Suprapubic skin (tissue), 4 donors: ENCODE data around the gene MAP3K20. TPM values are rescaled to one million over a fixed set of nuclear protein-coding genes. Genes with fewer than 3 reads are reported as not detected.

Experiments
- DNase-seq, 2 donors: peaks; one replicate each; pipeline ENCODE4 v3.0.0-alpha.2; 2019; ENCODE audit warnings: low spot score in 2 of 2
- H3K27ac ChIP-seq: fragments of 200-600 bp; sonication (generic); one replicate; pipeline ENCODE4 v1.5.1; 2019
- H3K27me3 ChIP-seq: fragments of 200-600 bp; sonication (generic); one replicate; pipeline ENCODE4 v1.5.1; 2019
- H3K36me3 ChIP-seq: fragments of 200-600 bp; sonication (generic); one replicate; pipeline ENCODE4 v1.5.1; 2019
- H3K4me1 ChIP-seq: fragments of 200-600 bp; sonication (generic); one replicate; pipeline ENCODE4 v1.5.1; 2019
- H3K4me3 ChIP-seq: fragments of 200-600 bp; sonication (generic); one replicate; pipeline ENCODE4 v1.5.1; 2019; ENCODE audit warnings: mild to moderate bottlenecking
- H3K9me3 ChIP-seq: fragments of 200-600 bp; sonication (generic); one replicate; pipeline ENCODE4 v1.5.1; 2019
- EP300 ChIP-seq: sonication (generic); formaldehyde crosslinking; IDR thresholded peaks from one replicate; pipeline ENCODE4 v1.6.1; 2017; ENCODE audit warnings: antibody characterized with exemption
- POLR2A ChIP-seq, 2 donors: fragments of 450-650 bp; IDR thresholded peaks; one replicate each; pipeline ENCODE4 v1.6.1; 2017; ENCODE audit warnings: antibody characterized with exemption in 2 of 2, mild to moderate bottlenecking in 2 of 2, moderate library complexity in 2 of 2
- POLR2AphosphoS5 ChIP-seq, 3 donors: sonication (generic); formaldehyde crosslinking; IDR thresholded peaks; one replicate each; pipeline ENCODE4 v1.6.1; 2017; ENCODE audit warnings: antibody characterized with exemption in 3 of 3
- WGBS: methylation state at CpG from one replicate; pipeline ENCODE4 v1.1.5; 2018; 5-methylcytosine and 5-hydroxymethylcytosine counted together
- total RNA-seq, 4 donors: library from RNA; depleted of rRNA; stranded (reverse); fragments of >200 nt; gene quantifications; one replicate each; pipeline ENCODE4 v1.1.0, GENCODE V29; 2016
- TF ChIP-seq, protein P1 (sequence below), 2 donors: fragments of 200-600 bp in 1 of 2; fragments of 450-650 bp in 1 of 2; sonication (generic) in 1 of 2; IDR thresholded peaks; one replicate each; pipeline ENCODE4 v1.5.1; 2016 to 2019; ENCODE audit warnings: antibody characterized with exemption in 2 of 2, mild to moderate bottlenecking in 1 of 2, moderate library complexity in 1 of 2

Gene MAP3K20
- total RNA-seq, 4 donors from 2014 or later, result 26.2 to 40.3 (median 33.6) TPM

DNA sequence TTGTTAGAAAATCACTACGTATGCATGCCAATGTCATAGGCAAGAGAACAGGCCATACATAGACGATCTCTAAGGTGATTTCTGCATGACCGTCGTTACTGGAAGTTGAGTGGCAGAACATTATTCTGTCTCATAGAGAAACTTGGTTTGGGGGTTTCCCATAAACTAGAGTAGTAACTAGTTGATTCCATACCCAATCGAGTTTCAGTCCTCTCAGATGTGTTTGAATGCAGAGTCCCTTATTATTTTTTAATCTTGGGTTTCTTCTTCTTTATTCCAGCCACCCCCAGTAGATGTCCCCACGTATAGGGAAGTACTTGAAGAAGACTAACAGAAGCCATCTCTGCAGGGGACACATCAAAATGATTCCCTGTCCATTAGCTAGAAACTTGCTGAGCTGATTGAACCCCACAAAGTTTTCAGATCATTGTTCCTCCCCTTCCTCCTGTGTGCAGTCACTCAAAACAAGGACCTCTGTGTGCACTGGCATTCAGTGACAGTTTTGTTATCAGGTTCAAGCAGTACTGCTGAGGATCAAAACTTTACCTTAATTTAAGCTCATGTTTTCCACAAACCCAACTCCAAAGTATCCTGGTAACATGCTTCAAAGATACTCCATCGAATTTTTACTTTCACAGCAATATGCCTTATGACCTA is 210.6 kb downstream of the MAP3K20 start:
- H3K4me1 ChIP-seq, result peaks cover 13% of the 10 kb centered on the region
- no peak overlapping the region for H3K27ac ChIP-seq
- H3K36me3 ChIP-seq, result no peaks in the 10 kb centered on the region
- TF ChIP-seq EP300, result no peak
- TF ChIP-seq POLR2AphosphoS5 (IDR thresholded peaks at IDR 0.05), result no peak
- TF ChIP-seq, protein P1, sequence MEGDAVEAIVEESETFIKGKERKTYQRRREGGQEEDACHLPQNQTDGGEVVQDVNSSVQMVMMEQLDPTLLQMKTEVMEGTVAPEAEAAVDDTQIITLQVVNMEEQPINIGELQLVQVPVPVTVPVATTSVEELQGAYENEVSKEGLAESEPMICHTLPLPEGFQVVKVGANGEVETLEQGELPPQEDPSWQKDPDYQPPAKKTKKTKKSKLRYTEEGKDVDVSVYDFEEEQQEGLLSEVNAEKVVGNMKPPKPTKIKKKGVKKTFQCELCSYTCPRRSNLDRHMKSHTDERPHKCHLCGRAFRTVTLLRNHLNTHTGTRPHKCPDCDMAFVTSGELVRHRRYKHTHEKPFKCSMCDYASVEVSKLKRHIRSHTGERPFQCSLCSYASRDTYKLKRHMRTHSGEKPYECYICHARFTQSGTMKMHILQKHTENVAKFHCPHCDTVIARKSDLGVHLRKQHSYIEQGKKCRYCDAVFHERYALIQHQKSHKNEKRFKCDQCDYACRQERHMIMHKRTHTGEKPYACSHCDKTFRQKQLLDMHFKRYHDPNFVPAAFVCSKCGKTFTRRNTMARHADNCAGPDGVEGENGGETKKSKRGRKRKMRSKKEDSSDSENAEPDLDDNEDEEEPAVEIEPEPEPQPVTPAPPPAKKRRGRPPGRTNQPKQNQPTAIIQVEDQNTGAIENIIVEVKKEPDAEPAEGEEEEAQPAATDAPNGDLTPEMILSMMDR (IDR thresholded peaks at IDR 0.05), result no peak
- no peak for TF ChIP-seq POLR2A (IDR thresholded peaks at IDR 0.05)
- H3K27me3 ChIP-seq, result no peaks in the 10 kb centered on the region
- WGBS, result 69% methylated on average over 7 of the region's 7 CpGs
- DNase-seq, result no peak
- no peaks in the 10 kb centered on the region for H3K9me3 ChIP-seq
- H3K4me3 ChIP-seq, result no peak overlapping the region

DNA sequence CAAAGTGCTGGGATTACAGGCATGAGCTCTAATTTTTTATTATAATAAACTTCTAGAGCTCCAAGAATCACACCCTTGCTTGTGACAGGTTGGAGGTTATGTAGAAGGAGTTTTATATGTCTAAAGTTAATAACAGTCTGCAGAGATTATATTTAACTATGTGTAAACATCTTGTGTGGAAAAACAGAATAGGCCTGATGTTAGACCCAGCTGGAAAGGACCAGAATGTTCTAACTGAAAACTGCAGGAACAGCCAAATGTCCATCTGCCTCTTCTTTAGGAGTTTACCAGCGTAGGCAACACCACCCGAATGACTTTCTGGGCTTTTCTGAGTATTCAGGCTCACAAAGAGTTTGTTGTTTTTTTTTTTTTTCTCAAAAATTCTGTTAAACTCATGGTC is 211.9 kb downstream of the MAP3K20 start:
- TF ChIP-seq, protein P1 (IDR thresholded peaks at IDR 0.05), result no peak
- TF ChIP-seq POLR2A (IDR thresholded peaks at IDR 0.05), result no peak
- no peak for TF ChIP-seq EP300
- TF ChIP-seq POLR2AphosphoS5 (IDR thresholded peaks at IDR 0.05), result no peak
- WGBS, result 87% methylated on average over 2 of the region's 2 CpGs

DNA sequence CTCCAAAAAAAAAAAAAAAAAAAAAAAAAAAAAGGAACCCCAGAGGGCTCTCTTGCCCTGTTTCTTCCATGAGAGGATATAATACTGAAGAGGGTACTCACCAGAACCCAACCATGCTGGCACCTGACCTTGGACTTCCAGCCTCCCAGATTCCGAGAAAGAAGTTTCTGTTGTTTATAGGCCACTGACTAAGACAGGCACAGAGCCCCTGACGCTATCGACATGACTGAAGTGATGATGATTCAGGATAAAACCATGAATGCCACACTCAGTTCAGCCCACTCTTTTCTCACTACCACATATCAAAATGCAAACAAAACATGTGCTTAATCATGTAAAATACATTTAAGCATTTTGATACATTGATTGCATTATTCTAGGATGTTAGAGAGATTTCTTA is 212.9 kb downstream of the MAP3K20 start:
- Histone ChIP-seq H3K9me3 (no peaks in the 10 kb centered on the region), H3K4me3 (no peak overlapping the region), H3K36me3 (no peaks in the 10 kb centered on the region), H3K27me3 (no peaks in the 10 kb centered on the region), H3K27ac (no peak overlapping the region), H3K4me1 (peaks cover 3% of the 10 kb centered on the region)
- 81% methylated on average over 3 of the region's 3 CpGs for WGBS
- no peak for TF ChIP-seq POLR2A (IDR thresholded peaks at IDR 0.05)
- TF ChIP-seq POLR2AphosphoS5 (IDR thresholded peaks at IDR 0.05), result no peak
- TF ChIP-seq, protein P1 (IDR thresholded peaks at IDR 0.05), result no peak
- no peak for TF ChIP-seq EP300
- DNase-seq, result no peak

More for the DNA sequence above, 211.9 kb downstream of the MAP3K20 start:
- H3K36me3 ChIP-seq, result no peaks in the 10 kb centered on the region
- no peak overlapping the region for H3K27ac ChIP-seq
- peaks cover 11% of the 10 kb centered on the region for H3K4me1 ChIP-seq
- H3K9me3 ChIP-seq, result no peaks in the 10 kb centered on the region
- no peaks in the 10 kb centered on the region for H3K27me3 ChIP-seq
- H3K4me3 ChIP-seq, result no peak overlapping the region
- no peak for DNase-seq

DNA sequence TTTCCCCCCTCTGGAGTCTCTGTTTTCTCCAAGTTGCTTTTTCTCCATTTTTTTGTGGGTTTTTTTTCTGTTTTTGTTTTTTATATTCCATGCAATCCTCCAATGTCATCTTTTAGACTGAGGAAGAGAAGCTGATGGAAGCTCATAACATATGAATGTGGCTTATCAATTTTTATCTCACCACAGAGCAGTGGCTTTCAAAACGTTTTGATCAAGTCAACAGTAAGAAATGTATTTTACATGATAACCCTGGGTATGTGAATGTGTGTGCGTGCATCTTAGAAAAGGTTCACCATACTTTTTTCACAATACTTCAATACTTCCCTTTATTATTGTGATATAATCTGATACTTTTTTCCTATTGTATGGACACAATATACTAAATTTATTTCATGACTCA is 214.4 kb downstream of the MAP3K20 start:
- H3K4me1 ChIP-seq, result no peaks in the 10 kb centered on the region
- WGBS, result 64% methylated on average over 2 of the region's 2 CpGs
- no peak for DNase-seq
- H3K27me3 ChIP-seq, result no peaks in the 10 kb centered on the region
- TF ChIP-seq POLR2A (IDR thresholded peaks at IDR 0.05), result no peak
- TF ChIP-seq, protein P1 (IDR thresholded peaks at IDR 0.05), result no peak
- no peak for TF ChIP-seq POLR2AphosphoS5 (IDR thresholded peaks at IDR 0.05)
- no peak for TF ChIP-seq EP300
- no peak overlapping the region for H3K27ac ChIP-seq
- H3K36me3 ChIP-seq, result no peaks in the 10 kb centered on the region
- no peaks in the 10 kb centered on the region for H3K9me3 ChIP-seq
- no peak overlapping the region for H3K4me3 ChIP-seq

DNA sequence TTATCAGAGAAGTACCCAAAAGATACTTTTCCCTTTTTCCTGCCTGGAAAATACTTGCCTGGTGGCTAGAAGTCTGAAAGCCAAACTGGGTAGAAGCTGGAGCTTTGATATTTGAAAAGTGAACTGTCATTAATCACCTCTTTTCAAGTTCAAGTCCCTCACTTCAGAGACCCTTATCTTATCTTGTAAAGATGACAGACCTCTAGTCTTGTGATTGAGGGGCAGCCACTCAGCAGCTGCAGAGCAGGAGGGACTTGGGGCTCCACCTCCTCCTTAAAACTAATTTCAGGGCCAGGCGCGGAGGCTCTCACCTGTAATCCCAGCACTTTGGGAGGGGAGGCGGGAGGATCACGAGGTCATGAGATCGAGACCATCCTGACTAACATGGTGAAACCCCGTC is 214.9 kb downstream of the MAP3K20 start:
- H3K4me1 ChIP-seq, result no peaks in the 10 kb centered on the region
- TF ChIP-seq, protein P1 (IDR thresholded peaks at IDR 0.05), result no peak
- TF ChIP-seq POLR2AphosphoS5 (IDR thresholded peaks at IDR 0.05) (no peak), POLR2A (IDR thresholded peaks at IDR 0.05) (no peak), EP300 (no peak)
- no peak for DNase-seq
- H3K36me3 ChIP-seq, result no peaks in the 10 kb centered on the region
- H3K27ac ChIP-seq, result no peak overlapping the region
- no peaks in the 10 kb centered on the region for H3K9me3 ChIP-seq
- H3K4me3 ChIP-seq, result no peak overlapping the region
- H3K27me3 ChIP-seq, result no peaks in the 10 kb centered on the region
- WGBS, result 93% methylated on average over 6 of the region's 6 CpGs
